SH-SY5Y (cell line): ENCODE measurements around the gene MIX23.

ENCODE experiments used
- GATA2 ChIP-seq: IDR thresholded peaks from 2 replicates; pipeline ENCODE4 v1.6.1; 2011; ENCODE audit warnings: mild to moderate bottlenecking, low read depth, low read length
- GATA3 ChIP-seq: IDR thresholded peaks from 2 replicates; pipeline ENCODE4 v1.6.1; 2011; ENCODE audit warnings: low read depth, mild to moderate bottlenecking, low read length, moderate library complexity

GRCh38 chr3:122382888-122383666, at the start of gene MIX23:
- TF ChIP-seq GATA2 (no peak), GATA3 (no peak)
